IPS-18a (cell line): ENCODE data around the gene TCF23.
"Not testable (repeated sequence)": the region's sequence is repeated elsewhere in the genome, so short reads cannot be mapped to it uniquely, and the experiment has no call there.

ENCODE experiments used
- H3K27ac ChIP-seq: one replicate; pipeline ENCODE4 v1.5.1; 2013; ENCODE audit warnings: low read length
- H3K27me3 ChIP-seq: one replicate; pipeline ENCODE4 v1.6.1; 2013; ENCODE audit warnings: mild to moderate bottlenecking, low read length; ENCODE audit not compliant: control insufficient read depth, insufficient read depth
- H3K36me3 ChIP-seq: one replicate; pipeline ENCODE4 v1.6.1; 2013; ENCODE audit warnings: low read depth, low read length; ENCODE audit not compliant: control insufficient read depth
- H3K4me1 ChIP-seq: one replicate; pipeline ENCODE4 v1.6.1; 2013; ENCODE audit warnings: low read depth, low read length; ENCODE audit not compliant: control insufficient read depth
- H3K4me3 ChIP-seq: one replicate; pipeline ENCODE4 v1.5.1; 2013; ENCODE audit warnings: low read length
- H3K9ac ChIP-seq: one replicate; pipeline ENCODE4 v1.6.1; 2013; ENCODE audit warnings: mild to moderate bottlenecking, low read length, moderate library complexity
- H3K9me3 ChIP-seq: one replicate; pipeline ENCODE4 v1.6.1; 2013; ENCODE audit warnings: low read depth, low read length; ENCODE audit not compliant: control insufficient read depth

The TCF23 gene

DNA sequence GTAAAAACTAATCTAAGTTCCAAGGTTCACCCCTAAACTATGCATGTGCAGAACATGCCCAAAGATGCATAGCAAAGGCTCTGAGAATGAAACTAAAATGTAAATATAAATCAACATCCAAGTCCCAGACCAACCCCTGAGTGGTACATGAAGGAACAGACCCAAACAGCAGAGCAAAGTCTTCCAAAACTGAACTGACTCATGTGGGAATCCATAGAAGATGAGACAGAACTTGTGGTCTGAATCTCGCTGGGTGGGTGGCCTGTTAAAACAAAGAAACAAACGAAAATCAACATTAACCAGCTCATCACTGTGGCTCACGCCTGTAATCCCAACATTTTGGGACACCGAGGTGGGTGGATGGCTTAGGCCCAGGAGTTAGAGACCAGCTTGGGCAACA lies 33.5 kb downstream of the TCF23 start:
- no peak overlapping the region for H3K4me3 ChIP-seq
- no peaks in the 10 kb centered on the region for H3K9me3 ChIP-seq
- no peak overlapping the region for H3K27ac ChIP-seq
- H3K36me3 ChIP-seq: no peaks in the 10 kb centered on the region
- no peaks in the 10 kb centered on the region for H3K27me3 ChIP-seq
- H3K9ac ChIP-seq: no peak overlapping the region
- H3K4me1 ChIP-seq: no peaks in the 10 kb centered on the region

DNA sequence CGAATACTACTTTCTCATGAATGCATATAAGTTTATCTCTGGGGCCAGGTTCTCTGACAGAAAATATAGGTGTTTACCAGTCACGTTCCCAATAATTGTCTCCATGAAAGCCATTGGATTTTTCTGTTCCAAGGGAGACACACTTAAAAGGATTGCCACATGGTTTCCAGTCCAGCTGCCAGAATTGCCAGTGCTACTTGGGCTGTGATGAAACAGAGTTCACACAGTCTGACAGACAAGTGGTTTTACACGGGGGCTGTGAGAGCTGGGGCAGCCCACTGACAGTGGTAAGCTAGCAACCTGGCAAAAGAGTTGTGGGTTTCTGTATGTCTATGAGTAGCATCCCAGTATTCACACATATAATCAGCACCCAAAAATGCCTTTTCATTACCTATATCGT lies 35.3 kb downstream of the TCF23 start:
- no peaks in the 10 kb centered on the region for H3K27me3 ChIP-seq
- H3K27ac ChIP-seq: no peak overlapping the region
- H3K4me3 ChIP-seq: no peak overlapping the region
- H3K36me3 ChIP-seq: no peaks in the 10 kb centered on the region
- no peaks in the 10 kb centered on the region for H3K9me3 ChIP-seq
- H3K9ac ChIP-seq: no peak overlapping the region
- H3K4me1 ChIP-seq: no peaks in the 10 kb centered on the region

DNA sequence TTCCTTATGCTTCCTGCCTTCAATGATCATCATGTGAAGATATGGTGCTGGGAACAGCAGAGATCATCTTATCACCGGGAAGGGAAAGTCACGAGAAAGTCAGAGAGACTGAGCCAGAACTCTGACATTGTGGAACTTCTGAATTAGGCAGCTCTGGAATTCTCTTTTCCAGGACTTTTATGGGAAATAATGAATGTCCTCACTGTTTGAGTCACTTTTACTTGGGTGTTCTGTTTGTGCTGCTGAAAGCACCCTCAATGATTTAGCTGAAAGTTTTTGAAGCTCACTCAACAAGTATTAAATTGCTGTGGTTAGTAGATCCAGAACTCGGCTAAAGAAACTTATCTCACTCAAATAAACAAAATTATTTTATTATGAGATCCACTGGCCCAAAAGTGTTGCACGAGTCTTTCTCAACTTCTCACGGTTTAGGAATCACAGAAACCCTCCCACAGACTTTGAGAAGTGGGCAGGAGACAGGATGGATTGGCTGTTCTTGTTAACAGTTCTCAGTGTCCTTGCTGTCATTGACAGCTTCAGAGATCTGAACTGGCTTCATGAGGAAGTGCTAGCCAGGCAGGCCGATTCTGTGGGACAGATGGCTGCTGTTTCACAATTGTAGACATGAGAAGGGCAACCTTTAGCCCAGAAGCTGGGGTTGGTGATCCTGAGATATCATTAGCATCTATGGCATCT lies 36.7 kb downstream of the TCF23 start:
- no peak overlapping the region for H3K4me3 ChIP-seq
- no peaks in the 10 kb centered on the region for H3K36me3 ChIP-seq
- H3K9ac ChIP-seq: no peak overlapping the region
- H3K4me1 ChIP-seq: no peaks in the 10 kb centered on the region
- no peaks in the 10 kb centered on the region for H3K27me3 ChIP-seq
- no peak overlapping the region for H3K27ac ChIP-seq
- no peaks in the 10 kb centered on the region for H3K9me3 ChIP-seq

DNA sequence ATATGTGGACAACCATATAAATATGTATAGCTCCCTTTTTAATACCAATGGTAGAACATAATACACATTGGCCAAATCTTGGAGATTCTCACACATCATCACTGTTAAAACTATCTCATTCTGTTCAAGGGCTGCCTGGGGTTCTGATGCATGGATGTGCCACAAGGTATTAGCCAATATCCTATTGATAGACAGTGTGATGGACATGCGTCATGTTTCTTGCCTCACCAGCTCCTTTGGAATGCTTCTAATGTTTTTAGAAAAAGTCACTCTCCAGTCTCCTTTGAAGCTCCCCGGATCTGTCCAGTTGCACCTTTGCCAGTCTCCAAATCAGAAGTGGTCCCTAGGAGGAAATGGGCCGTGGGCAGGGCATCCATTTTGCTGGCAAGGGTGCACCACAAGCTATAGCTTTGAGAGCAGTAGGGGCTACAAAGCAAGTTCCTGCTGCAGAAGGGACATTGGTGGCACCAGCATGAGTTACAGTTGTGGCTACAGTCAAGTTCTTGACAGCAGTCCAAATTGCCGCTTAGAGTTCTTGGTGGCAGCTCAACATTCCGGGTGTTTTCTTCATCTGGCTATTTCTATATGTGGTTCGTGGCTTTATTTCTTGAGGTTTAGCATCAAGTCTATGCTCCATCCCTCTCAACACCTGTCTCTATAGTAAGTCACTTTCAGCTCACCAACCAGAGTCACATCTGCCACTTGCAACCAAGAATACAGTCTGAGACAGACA lies 38.0 kb downstream of the TCF23 start:
- H3K36me3 ChIP-seq: no peaks in the 10 kb centered on the region
- H3K4me3 ChIP-seq: no peak overlapping the region
- no peak overlapping the region for H3K9ac ChIP-seq
- no peak overlapping the region for H3K27ac ChIP-seq
- no peaks in the 10 kb centered on the region for H3K27me3 ChIP-seq
- no peaks in the 10 kb centered on the region for H3K9me3 ChIP-seq
- H3K4me1 ChIP-seq: no peaks in the 10 kb centered on the region

DNA sequence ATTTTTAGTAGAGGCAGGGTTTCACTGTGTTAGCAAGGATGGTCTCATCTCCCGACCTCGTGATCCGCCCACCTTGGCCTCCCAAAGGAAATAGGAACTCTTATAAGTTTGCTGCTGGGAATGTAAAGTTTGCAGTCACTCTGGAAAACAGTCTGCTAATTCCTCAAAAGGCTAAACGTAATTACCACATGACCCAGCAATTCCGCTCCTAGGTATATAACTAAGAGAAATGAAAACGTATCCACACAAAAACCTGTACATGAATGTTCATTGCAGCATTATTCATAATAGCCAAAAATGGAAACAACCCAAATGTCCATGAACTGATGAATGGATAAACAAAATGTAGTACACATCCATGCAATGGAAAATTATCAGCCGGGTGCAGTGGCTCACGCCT lies 41.2 kb downstream of the TCF23 start:
- Histone ChIP-seq H3K27ac (no peak overlapping the region), H3K9me3 (no peaks in the 10 kb centered on the region), H3K36me3 (no peaks in the 10 kb centered on the region), H3K9ac (no peak overlapping the region), H3K27me3 (no peaks in the 10 kb centered on the region), H3K4me1 (no peaks in the 10 kb centered on the region), H3K4me3 (no peak overlapping the region)

DNA sequence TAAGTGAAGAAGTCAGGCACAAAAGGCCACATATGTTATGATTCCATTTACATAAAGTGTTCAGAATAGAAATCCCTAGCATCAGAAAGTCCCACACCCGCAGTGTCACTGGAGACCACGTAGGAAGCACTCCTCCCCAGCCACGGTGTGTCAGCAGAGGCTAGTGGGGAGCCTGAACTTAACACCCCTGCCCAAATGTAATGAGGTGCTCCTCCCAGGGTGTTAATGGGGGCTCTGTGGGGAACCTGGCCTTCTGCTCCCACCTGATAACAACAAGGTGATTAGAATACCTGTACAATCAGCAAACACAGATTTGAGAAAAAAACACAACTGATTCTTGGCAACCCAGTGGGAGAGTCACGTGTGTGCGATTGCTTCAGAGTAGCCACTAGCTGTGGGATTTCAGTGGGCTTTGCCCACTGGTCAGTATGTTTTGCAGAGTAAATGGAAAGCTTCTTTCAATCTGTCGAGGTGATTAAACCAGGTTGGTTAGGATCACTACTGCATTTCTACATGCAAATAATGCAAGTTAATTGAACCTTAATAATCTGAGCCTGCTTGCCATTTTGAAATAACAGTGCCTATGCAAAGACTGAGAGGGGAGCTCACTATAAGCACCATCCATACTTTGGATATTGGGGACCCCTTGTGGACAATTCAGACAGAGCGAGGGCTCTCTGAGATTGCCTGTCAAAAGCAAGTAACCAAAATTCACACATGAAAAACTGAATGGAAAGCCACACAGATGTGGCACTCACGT lies 42.4 kb downstream of the TCF23 start:
- Histone ChIP-seq H3K4me1 (no peaks in the 10 kb centered on the region), H3K27ac (no peak overlapping the region), H3K27me3 (no peaks in the 10 kb centered on the region), H3K4me3 (no peak overlapping the region), H3K9me3 (no peaks in the 10 kb centered on the region), H3K9ac (no peak overlapping the region), H3K36me3 (no peaks in the 10 kb centered on the region)

DNA sequence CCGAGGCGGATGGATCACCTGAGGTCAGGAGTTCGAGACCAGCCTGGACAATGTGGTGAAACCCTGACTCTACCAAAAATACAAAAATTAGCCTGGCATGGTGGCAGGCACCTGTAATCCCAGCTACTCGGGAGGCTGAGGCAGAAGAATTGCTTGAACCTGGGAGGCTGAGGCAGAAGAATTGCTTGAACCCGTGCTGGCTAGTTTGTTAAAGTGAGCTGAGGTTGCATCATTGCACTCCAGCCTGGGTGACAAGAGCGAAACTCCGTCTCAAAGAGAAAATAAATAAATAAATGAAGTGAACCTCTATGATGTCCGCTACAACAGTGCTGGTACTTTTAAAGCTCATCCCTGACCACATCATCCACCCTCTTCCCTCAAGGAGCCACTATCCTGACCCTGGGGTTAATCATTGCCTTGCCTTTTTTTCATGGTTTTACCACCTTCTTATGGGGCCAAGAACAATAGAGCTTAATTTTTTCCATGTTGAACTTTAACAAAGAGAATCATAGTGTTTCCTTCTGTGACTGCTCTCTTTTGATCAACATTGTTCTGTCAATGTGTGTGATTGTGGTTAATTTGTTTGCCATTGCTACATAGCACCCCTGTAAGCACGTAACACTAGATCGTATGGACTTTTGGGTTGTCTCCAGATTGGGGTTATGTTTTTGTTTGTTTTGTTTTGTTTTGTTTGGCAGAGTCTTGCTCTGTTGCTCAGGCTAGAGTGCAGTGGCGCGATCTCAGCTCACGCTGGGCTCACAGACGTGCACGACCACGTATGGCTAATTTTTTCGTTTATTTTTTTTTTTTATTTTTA lies 45.9 kb downstream of the TCF23 start:
- Histone ChIP-seq H3K9me3 (no peaks in the 10 kb centered on the region), H3K4me1 (no peaks in the 10 kb centered on the region), H3K36me3 (peaks cover 6% of the 10 kb centered on the region), H3K27ac (no peak overlapping the region), H3K27me3 (no peaks in the 10 kb centered on the region), H3K9ac (no peak overlapping the region), H3K4me3 (no peak overlapping the region)

DNA sequence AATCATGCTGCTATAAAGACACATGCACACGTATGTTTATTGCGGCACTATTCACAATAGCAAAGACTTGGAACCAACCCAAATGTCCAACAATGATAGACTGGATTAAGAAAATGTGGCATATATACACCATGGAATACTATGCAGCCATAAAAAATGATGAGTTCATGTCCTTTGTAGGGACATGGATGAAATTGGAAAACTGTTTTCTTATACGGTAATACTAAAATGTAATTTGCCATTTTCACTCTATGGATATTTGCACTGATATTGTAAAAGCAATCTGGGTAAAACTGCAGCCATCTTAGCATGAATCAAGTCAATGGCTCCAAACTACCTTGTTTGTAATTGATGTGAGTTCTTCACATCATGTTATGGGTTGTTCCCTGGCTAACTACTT lies 47.0 kb downstream of the TCF23 start:
- peaks cover 15% of the 10 kb centered on the region for H3K36me3 ChIP-seq
- H3K27me3 ChIP-seq, H3K9ac ChIP-seq, H3K9me3 ChIP-seq, H3K4me3 ChIP-seq, H3K4me1 ChIP-seq, H3K27ac ChIP-seq: not testable (repeated sequence)

DNA sequence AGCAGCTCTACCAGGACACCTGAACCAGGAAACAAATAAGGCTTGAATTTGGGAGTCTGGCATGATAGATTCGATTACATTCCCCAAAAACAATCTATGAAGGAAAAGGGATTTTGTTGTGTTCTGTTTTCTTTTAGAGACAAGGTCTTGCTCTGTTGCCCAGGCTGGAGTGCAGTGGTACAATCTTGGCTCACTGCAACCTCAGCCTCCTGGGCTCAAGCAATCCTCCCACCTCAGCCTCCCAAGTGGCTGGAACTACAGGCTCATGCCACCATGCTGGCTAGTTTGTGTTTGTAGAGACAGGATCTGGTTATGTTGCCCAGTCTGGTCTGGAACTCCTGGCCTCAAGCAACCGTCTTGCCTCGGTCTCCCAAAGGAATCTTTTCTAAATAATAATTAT lies 49.3 kb downstream of the TCF23 start:
- not testable (repeated sequence) for H3K4me3 ChIP-seq, H3K9me3 ChIP-seq, H3K9ac ChIP-seq, H3K4me1 ChIP-seq, H3K27ac ChIP-seq, H3K27me3 ChIP-seq
- H3K36me3 ChIP-seq: peaks cover 35% of the 10 kb centered on the region

DNA sequence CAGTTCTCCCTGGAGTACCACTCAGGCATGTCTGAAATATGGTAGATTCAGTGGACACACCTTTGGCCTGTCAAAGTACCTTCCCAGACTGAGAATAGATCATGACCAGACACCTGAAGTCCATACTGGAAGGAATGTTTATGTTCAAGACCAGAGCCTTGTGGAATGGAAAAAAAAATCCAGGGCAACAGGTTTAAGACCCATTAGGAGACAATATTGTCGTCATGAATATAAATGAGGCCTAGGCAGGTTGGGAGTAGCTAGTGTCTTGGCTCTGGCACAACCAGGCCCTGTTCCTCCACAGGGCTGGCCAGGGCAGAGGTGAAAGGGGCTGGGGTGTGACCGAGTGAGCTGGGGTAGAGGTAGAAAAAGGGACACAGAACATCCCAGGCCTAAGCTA lies 49.8 kb downstream of the TCF23 start:
- H3K27me3 ChIP-seq: no peaks in the 10 kb centered on the region
- no peaks in the 10 kb centered on the region for H3K9me3 ChIP-seq
- H3K9ac ChIP-seq: no peak overlapping the region
- no peaks in the 10 kb centered on the region for H3K4me1 ChIP-seq
- no peak overlapping the region for H3K27ac ChIP-seq
- H3K4me3 ChIP-seq: no peak overlapping the region
- H3K36me3 ChIP-seq: peaks cover 41% of the 10 kb centered on the region

DNA sequence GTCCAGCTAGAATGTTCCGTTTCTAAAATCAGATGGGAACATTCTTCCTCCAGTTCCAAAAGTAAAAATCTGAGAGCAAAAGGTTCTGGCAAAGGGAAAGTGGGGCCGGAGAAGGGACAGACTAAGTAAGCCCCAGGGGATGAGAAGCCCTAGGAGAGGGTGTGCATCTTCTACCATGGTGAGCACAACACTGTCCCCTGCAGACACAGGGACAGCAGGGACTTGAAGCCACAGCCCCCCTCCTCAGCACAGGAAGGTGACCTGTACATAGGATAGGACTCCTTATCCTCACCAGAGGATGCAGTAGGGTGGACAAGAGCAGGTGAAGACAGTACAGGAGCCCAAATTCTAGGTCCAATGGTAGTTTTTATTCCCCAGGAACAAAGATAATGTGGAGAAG lies 50.4 kb downstream of the TCF23 start:
- Histone ChIP-seq H3K27ac (no peak overlapping the region), H3K9me3 (no peaks in the 10 kb centered on the region), H3K9ac (no peak overlapping the region), H3K36me3 (peaks cover 47% of the 10 kb centered on the region), H3K4me3 (no peak overlapping the region), H3K27me3 (no peaks in the 10 kb centered on the region), H3K4me1 (no peaks in the 10 kb centered on the region)
